ENCODE data around the gene GALM. TPM values are rescaled to one million over a fixed set of nuclear protein-coding genes. Genes with fewer than 3 reads are reported as not detected.

GALM gene
- total and polyA plus RNA-seq, 2 of the 13 experiments (the other 11 are each of a cell fraction or from before 2014, with no cell fraction given), result 65.5 to 90.0 TPM

- TF ChIP-seq ZNF276 (CRISPR knock-in tag; IDR thresholded peaks at IDR 0.05; ENCODE audit: low read depth) (peak; percentile 86), ZNF501 (CRISPR knock-in tag; IDR thresholded peaks at IDR 0.05) (peak; percentile 98), SAFB2 (CRISPR knock-in tag; IDR thresholded peaks at IDR 0.05; ENCODE audit: borderline replicate concordance, low read depth) (no peak), ZNF850 (CRISPR knock-in tag; conservative IDR thresholded peaks at IDR 0.05) (no peak), THAP9 (CRISPR knock-in tag; IDR thresholded peaks at IDR 0.05; ENCODE audit: borderline replicate concordance) (peak; percentile 88; the same call in 1 of the 2 replicates), ZNF784 (CRISPR knock-in tag; IDR thresholded peaks at IDR 0.05; ENCODE audit: borderline replicate concordance) (no peak; the same call in 1 of the 2 replicates), NONO (IDR thresholded peaks at IDR 0.05) (no peak), NONO (CRISPR knock-in tag; conservative IDR thresholded peaks at IDR 0.05) (peak; percentile 94), CTCF (CRISPR knock-in tag; IDR thresholded peaks at IDR 0.05) (0 out of 2 replicates have a peak, but pooled peaks have one; percentile 15), ZZZ3 (CRISPR knock-in tag; IDR thresholded peaks at IDR 0.05; ENCODE audit: borderline replicate concordance) (no peak; the same call in 1 of the 2 replicates), HOXD1 (CRISPR knock-in tag; IDR thresholded peaks at IDR 0.05) (no peak), PREB (CRISPR knock-in tag; IDR thresholded peaks at IDR 0.05) (no peak), ZNF552 (CRISPR knock-in tag; IDR thresholded peaks at IDR 0.05; ENCODE audit: borderline replicate concordance) (no peak)
Observed at GRCh38 chr2:38665854-38666555, at the start of gene GALM (continued).

All from HepG2 (cell line).